SH-SY5Y (cell line): Measurements from ENCODE around the gene DGKE.

Source experiments
- GATA2 ChIP-seq: IDR thresholded peaks from 2 replicates; pipeline ENCODE4 v1.6.1; 2011; ENCODE audit warnings: mild to moderate bottlenecking, low read depth, low read length
- GATA3 ChIP-seq: IDR thresholded peaks from 2 replicates; pipeline ENCODE4 v1.6.1; 2011; ENCODE audit warnings: low read depth, mild to moderate bottlenecking, low read length, moderate library complexity

DNA sequence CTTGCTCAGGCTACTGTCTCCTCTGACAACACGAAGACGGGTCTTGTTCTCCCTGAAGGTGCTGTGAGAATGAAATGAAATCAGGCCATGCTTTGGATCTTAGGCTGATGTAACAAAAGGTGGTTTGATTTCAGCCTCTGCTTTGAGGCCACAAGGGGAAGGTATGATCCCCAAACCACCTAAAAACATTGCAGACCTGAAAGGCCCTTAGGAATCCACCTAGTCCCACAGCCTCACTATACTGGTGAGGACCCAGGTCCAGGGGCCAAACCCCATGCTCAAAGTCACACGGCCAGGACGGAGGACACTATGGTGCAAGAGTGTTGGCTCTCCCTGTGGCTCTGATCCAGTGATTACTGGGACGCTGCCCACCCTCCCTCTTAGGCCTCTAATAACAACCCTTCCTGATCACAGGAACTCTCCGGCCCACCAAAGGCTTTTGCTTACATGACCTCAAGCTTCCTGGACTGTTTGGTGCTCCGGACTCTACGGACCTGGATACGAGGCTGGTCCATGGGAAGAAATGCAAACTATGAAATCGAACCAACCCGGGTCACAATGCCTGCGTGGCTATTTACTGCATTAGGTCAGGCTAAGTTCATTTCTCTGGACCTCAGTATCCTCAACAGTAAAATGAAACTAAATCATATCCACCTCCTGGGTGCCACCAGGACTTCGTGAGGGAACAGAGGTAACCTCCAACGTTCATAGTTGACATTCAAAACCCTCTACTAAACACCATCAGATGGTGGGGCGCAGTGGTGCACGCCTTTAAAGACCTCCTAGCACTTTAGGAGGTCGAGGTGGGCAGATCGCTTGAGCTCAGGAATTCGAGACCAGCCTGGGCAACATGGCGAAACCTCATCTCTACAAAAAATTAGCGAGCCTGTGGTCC, 78.4 kb downstream of the DGKE start:
- TF ChIP-seq GATA2, result no peak
- no peak for TF ChIP-seq GATA3
